Measurements from ENCODE around the gene MARCHF2. TPM values are rescaled to one million over a fixed set of nuclear protein-coding genes. Genes with fewer than 3 reads are reported as not detected.
"Not testable (repeated sequence)": the region's sequence is repeated elsewhere in the genome, so short reads cannot be mapped to it uniquely, and the experiment has no call there.

The MARCHF2 gene
- total and polyA plus RNA-seq, 9 donors: 14.1 to 19.7 (median 16.4) TPM

DNA sequence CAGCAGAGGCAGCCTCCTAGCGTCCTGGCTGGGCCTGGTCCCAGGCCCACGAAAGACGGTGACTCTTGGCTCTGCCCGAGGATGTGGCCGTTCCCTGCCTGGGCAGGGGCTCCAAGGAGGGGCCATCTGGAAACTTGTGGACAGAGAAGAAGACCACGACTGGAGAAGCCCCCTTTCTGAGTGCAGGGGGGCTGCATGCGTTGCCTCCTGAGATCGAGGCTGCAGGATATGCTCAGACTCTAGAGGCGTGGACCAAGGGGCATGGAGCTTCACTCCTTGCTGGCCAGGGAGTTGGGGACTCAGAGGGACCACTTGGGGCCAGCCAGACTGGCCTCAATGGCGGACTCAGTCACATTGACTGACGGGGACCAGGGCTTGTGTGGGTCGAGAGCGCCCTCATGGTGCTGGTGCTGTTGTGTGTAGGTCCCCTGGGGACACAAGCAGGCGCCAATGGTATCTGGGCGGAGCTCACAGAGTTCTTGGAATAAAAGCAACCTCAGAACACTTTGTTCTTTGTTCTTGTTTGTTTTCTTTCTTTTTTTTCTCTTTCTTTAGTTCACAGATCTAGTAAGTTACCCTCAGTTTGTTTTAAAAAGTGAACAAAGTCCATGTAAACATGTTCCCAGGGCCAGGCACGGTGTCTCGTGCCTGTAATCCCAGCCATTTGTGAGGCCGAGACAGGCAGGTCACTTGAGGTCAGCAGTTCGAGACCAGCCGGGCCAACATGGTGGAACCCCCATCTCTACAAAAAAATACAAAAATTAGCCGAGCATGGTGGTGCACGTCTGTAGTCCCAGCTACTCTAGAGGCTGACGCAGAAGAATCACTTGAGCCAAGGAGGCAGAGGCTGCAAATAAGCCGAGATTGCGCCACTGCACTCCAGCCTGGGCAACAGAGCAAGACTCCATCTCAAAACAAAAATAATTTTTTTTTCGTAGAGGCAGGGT, 39.0 kb upstream of the MARCHF2 start:
- H3K36me3 ChIP-seq (ENCODE audit: control insufficient read depth, insufficient read depth, low read length): peaks cover 4% of the 10 kb centered on the region
- no peak overlapping the region for H3K4me3 ChIP-seq (ENCODE audit: low read length)
- H3K27ac ChIP-seq (ENCODE audit: low read length): no peak overlapping the region
- H3K9me3 ChIP-seq (replicated peaks; ENCODE audit: control insufficient read depth, low read depth, low read length): no peaks in the 10 kb centered on the region
- peaks cover 13% of the 10 kb centered on the region for H3K4me1 ChIP-seq (ENCODE audit: control insufficient read depth, insufficient read depth, low read length)
- no peaks in the 10 kb centered on the region for H3K27me3 ChIP-seq (ENCODE audit: control insufficient read depth, insufficient read depth, low read length)
- whole genome bisulfite sequencing (ENCODE audit: insufficient coverage): 90% methylated on average over 15 of the region's 26 CpGs
- no peak for DNase-seq

DNA sequence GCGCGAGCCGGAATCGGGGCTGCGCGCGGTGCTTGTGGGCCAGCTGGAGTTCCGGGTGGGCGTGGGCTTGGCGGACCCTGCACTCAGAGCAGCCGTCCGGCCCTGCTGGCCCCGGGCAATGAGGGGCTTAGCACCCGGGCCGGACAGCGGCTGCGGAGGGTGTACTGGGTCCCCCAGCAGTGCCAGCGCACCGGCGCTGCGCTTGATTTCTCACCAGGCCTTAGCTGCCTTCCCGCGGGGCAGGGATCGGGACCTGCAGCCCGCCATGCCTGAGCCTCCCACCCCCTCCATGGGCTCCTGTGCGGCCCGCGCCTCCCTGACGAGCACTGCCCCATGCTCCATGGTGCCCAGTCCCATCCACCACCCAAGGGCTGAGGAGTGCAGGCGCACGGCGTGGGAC, 37.3 kb upstream of the MARCHF2 start:
- not testable (repeated sequence) for H3K4me1 ChIP-seq (ENCODE audit: control insufficient read depth, insufficient read depth, low read length); H3K9me3 ChIP-seq (replicated peaks; ENCODE audit: control insufficient read depth, low read depth, low read length); H3K4me3 ChIP-seq (ENCODE audit: low read length); H3K27ac ChIP-seq (ENCODE audit: low read length); DNase-seq; H3K27me3 ChIP-seq (ENCODE audit: control insufficient read depth, insufficient read depth, low read length); H3K36me3 ChIP-seq (ENCODE audit: control insufficient read depth, insufficient read depth, low read length)
- 96% methylated on average over 29 of the region's 32 CpGs for WGBS (ENCODE audit: insufficient coverage)

DNA sequence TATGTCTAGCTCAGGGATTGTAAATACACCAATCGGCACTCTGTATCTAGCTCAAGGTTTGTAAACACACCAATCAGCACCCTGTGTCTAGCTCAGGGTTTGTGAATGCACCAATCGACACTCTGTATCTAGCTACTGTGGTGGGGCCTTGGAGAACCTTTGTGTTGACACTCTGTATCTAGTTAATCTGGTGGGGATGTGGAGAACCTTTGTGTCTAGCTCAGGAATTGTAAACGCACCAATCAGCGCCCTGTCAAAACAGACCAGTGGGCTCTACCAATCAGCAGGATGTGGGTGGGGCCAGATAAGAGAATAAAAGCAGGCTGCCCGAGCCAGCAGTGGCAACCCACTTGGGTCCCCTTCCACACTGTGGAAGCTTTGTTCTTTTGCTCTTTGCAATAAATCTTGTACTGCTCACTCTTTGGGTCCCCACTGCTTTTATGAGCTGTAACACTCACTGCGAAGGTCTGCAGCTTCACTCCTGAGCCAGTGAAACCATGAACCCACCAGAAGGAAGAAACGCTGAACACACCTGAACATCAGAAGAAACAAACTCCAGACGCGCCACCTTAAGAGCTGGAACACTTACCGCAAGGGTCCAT, 36.6 kb upstream of the MARCHF2 start:
- not testable (repeated sequence) for H3K9me3 ChIP-seq (replicated peaks; ENCODE audit: control insufficient read depth, low read depth, low read length); H3K36me3 ChIP-seq (ENCODE audit: control insufficient read depth, insufficient read depth, low read length); H3K4me3 ChIP-seq (ENCODE audit: low read length); H3K27me3 ChIP-seq (ENCODE audit: control insufficient read depth, insufficient read depth, low read length); DNase-seq; H3K4me1 ChIP-seq (ENCODE audit: control insufficient read depth, insufficient read depth, low read length); H3K27ac ChIP-seq (ENCODE audit: low read length)
- 100% methylated on average over 1 of the region's 10 CpGs for WGBS (ENCODE audit: insufficient coverage)

DNA sequence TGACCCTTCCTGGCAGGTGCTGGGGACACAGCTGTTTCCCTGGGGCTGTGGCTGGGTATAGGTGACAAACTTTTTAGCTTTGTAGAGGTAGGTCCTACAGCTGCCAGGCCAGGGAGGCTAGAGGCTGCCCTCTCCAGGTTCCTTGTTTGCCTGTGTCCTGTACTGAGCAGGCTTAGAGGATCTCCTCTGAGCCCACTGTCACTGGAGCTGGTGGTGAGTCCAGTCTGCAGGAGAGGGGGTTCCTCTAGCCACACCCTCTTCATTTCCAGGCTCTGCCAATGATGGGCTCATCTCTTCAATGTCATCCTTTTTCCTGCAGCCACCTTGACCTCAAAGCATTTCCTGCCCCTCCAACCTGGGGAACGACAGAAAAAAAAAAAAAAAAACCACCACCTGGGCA, 35.5 kb upstream of the MARCHF2 start:
- no peaks in the 10 kb centered on the region for H3K9me3 ChIP-seq (replicated peaks; ENCODE audit: control insufficient read depth, low read depth, low read length)
- no peaks in the 10 kb centered on the region for H3K27me3 ChIP-seq (ENCODE audit: control insufficient read depth, insufficient read depth, low read length)
- DNase-seq: no peak
- H3K4me1 ChIP-seq (ENCODE audit: control insufficient read depth, insufficient read depth, low read length): no peaks in the 10 kb centered on the region
- no peak overlapping the region for H3K27ac ChIP-seq (ENCODE audit: low read length)
- no peak overlapping the region for H3K4me3 ChIP-seq (ENCODE audit: low read length)
- peaks cover 4% of the 10 kb centered on the region for H3K36me3 ChIP-seq (ENCODE audit: control insufficient read depth, insufficient read depth, low read length)
- WGBS (ENCODE audit: insufficient coverage): no CpG with 5 or more reads among the region's 1 CpG

DNA sequence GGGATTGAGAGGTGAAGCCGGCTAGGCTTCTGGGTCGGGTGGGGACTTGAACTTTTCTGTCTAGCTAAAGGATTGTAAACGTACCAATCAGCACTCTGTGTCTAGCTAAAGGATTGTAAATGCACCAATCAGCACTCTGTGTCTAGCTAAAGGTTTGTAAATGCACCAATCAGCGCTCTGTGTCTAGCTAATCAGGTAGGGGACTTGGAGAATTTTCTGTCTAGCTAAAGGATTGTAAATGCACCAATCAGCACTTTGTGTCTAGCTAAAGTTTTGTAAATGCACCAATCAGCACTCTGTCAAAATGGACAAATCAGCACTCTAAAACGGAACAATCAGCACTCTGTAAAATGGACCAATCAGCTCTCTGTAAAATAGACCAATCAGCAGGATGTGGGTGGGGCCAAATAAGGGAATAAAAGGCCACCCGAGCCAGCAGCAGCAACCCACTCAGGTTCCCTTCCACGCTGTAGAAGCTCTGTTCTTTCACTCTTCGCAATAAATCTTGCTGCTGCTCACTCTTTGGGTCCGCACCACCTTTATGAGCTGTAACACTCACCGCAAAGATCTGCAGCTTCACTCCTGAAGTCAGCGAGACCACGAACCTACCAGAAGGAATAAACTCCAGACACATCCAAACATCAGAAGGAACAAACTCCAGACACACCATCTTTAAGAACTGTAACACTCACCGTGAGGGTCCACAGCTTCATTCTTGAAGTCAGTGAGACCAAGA, 33.8 kb upstream of the MARCHF2 start:
- not testable (repeated sequence) for H3K4me3 ChIP-seq (ENCODE audit: low read length); DNase-seq; H3K36me3 ChIP-seq (ENCODE audit: control insufficient read depth, insufficient read depth, low read length); H3K9me3 ChIP-seq (replicated peaks; ENCODE audit: control insufficient read depth, low read depth, low read length); H3K4me1 ChIP-seq (ENCODE audit: control insufficient read depth, insufficient read depth, low read length); H3K27me3 ChIP-seq (ENCODE audit: control insufficient read depth, insufficient read depth, low read length); H3K27ac ChIP-seq (ENCODE audit: low read length)
- WGBS (ENCODE audit: insufficient coverage): 95% methylated on average over 8 of the region's 13 CpGs

DNA sequence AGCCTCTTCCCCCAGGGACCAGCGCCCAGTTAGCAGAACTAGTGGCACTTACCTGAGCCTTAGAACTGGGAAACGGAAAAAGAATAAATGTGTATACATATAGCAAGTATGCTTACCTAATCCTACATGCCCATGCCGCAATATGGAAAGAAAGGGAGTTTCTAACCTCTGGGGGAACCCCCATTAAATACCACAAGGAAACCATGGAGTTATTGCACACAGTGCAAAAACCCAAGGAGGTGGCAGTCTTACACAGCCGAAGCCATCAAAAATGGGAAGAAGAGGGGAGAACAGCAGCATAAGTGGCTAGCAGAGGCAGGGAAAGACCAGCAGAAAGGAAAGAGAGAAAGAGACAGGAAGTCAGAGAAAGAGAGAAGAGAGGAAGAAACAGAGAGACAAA, 28.5 kb upstream of the MARCHF2 start:
- not testable (repeated sequence) for H3K4me1 ChIP-seq (ENCODE audit: control insufficient read depth, insufficient read depth, low read length); DNase-seq; H3K4me3 ChIP-seq (ENCODE audit: low read length); H3K36me3 ChIP-seq (ENCODE audit: control insufficient read depth, insufficient read depth, low read length); H3K27me3 ChIP-seq (ENCODE audit: control insufficient read depth, insufficient read depth, low read length); H3K9me3 ChIP-seq (replicated peaks; ENCODE audit: control insufficient read depth, low read depth, low read length); H3K27ac ChIP-seq (ENCODE audit: low read length)
- 89% methylated on average over 1 of the region's 4 CpGs for WGBS (ENCODE audit: insufficient coverage)

DNA sequence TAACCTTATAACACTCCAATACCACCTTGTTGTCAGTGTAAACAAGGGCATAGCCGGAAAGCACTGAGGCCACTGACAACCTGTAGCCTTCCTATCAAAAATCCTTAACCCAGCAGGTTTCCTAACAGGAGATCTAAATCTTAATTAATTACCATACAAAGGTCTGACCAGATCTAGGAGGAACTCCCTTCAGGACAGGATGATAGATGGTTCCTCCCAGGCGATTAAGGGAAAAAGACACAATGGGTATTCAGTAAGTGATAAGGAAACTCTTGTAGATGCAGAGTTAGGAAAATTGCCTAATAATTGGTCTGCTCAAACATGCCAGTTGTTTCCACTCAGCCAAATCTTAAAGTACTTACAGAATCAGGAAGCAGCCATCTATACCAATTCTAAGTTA, 28.0 kb upstream of the MARCHF2 start:
- no CpG with 5 or more reads among the region's 2 CpGs for WGBS (ENCODE audit: insufficient coverage)
- not testable (repeated sequence) for H3K27ac ChIP-seq (ENCODE audit: low read length); H3K9me3 ChIP-seq (replicated peaks; ENCODE audit: control insufficient read depth, low read depth, low read length); H3K27me3 ChIP-seq (ENCODE audit: control insufficient read depth, insufficient read depth, low read length); DNase-seq; H3K36me3 ChIP-seq (ENCODE audit: control insufficient read depth, insufficient read depth, low read length); H3K4me3 ChIP-seq (ENCODE audit: low read length); H3K4me1 ChIP-seq (ENCODE audit: control insufficient read depth, insufficient read depth, low read length)

DNA sequence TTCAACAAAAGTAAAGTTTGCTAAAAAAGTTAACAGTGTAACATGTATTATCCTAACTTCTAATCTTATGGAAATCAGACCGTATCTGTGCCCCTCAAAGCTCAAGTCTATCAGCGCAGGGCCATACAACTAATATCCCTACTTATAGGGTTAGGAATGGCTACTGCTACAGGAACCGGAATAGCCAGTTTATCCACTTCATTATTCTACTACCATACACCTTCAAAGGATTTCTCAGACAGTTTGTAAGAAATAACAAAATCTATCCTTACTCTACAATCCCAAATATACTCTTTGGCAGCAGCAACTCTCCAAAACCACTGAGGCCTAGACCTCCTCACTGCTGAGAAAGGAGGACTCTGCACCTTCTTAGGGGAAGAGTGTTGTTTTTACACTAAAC, 27.5 kb upstream of the MARCHF2 start:
- WGBS (ENCODE audit: insufficient coverage): no CpG with 5 or more reads among the region's 3 CpGs
- not testable (repeated sequence) for H3K36me3 ChIP-seq (ENCODE audit: control insufficient read depth, insufficient read depth, low read length); DNase-seq; H3K27me3 ChIP-seq (ENCODE audit: control insufficient read depth, insufficient read depth, low read length); H3K27ac ChIP-seq (ENCODE audit: low read length); H3K4me3 ChIP-seq (ENCODE audit: low read length); H3K9me3 ChIP-seq (replicated peaks; ENCODE audit: control insufficient read depth, low read depth, low read length); H3K4me1 ChIP-seq (ENCODE audit: control insufficient read depth, insufficient read depth, low read length)

DNA sequence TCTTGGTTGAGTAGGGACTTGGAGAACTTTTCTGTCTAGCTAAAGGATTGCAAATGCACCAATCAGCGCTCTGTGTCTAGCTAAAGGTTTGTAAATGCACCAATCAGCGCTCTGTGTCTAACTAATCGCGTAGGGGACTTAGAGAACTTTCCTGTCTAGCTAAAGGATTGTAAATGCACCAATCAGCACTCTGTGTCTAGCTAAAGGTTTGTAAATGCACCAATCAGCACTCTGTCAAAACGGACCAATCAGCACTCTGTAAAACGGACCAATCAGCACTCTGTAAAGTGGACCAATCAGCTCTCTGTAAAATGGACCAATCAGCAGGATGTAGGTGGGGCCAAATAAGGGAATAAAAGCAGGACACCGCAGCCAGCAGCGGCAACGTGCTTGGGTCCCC, 26.7 kb upstream of the MARCHF2 start:
- not testable (repeated sequence) for H3K9me3 ChIP-seq (replicated peaks; ENCODE audit: control insufficient read depth, low read depth, low read length); H3K27ac ChIP-seq (ENCODE audit: low read length); H3K27me3 ChIP-seq (ENCODE audit: control insufficient read depth, insufficient read depth, low read length); H3K36me3 ChIP-seq (ENCODE audit: control insufficient read depth, insufficient read depth, low read length); H3K4me3 ChIP-seq (ENCODE audit: low read length); DNase-seq; H3K4me1 ChIP-seq (ENCODE audit: control insufficient read depth, insufficient read depth, low read length)
- 87% methylated on average over 6 of the region's 9 CpGs for WGBS (ENCODE audit: insufficient coverage)

DNA sequence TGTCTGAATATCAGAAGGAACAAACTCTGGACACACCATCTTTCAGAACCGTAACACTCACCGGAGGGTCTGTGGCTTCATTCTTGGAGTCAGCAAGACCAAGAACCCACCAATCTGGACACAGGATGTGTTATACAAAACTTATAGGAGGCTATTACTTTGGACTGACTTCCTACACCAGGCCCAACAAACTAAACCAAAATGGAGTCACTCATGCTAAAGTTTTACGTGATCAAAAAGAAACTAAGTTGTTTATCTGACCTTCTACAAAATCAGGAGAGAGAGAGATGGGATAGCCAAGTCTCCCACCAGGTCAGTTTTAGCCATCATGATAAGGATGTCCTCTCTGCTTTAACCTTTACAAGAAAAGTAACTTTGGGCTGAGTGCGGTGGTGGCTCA, 26.1 kb upstream of the MARCHF2 start:
- no CpG with 5 or more reads among the region's 4 CpGs for WGBS (ENCODE audit: insufficient coverage)
- Histone ChIP-seq H3K4me3 (ENCODE audit: low read length) (no peak overlapping the region), H3K27me3 (ENCODE audit: control insufficient read depth, insufficient read depth, low read length) (no peaks in the 10 kb centered on the region), H3K36me3 (ENCODE audit: control insufficient read depth, insufficient read depth, low read length) (no peaks in the 10 kb centered on the region), H3K9me3 (replicated peaks; ENCODE audit: control insufficient read depth, low read depth, low read length) (no peaks in the 10 kb centered on the region), H3K4me1 (ENCODE audit: control insufficient read depth, insufficient read depth, low read length) (peaks cover 12% of the 10 kb centered on the region), H3K27ac (ENCODE audit: low read length) (no peak overlapping the region)
- DNase-seq: no peak

Measured in muscle of leg (tissue), 11 donors.